KG1 (cell line): ENCODE data around the gene PIM3.

Experiments
- DNase-seq: peaks from one replicate; lab custom pipeline; 2025; lab: John Stamatoyannopoulos, UW

Gene PIM3

GRCh38 chr22:50001388-50002231 lies 41.0 kb downstream of the PIM3 start:
- DNase-seq, result no peak

- no peak for DNase-seq
Measured at GRCh38 chr22:50002791-50003190, 42.2 kb downstream of the PIM3 start.

- no peak for DNase-seq
Measured at GRCh38 chr22:50004918-50005317, 44.3 kb downstream of the PIM3 start.

GRCh38 chr22:50007057-50007511 lies 46.5 kb downstream of the PIM3 start:
- DNase-seq, result no peak

GRCh38 chr22:50008151-50009040 lies 47.8 kb downstream of the PIM3 start:
- DNase-seq, result no peak

GRCh38 chr22:50009251-50009650 lies 48.7 kb downstream of the PIM3 start:
- DNase-seq, result no peak

GRCh38 chr22:50009765-50010675 lies 49.4 kb downstream of the PIM3 start:
- DNase-seq, result no peak

- DNase-seq, result no peak
Measured at GRCh38 chr22:50010676-50011446, 50.3 kb downstream of the PIM3 start.

- DNase-seq, result no peak
Measured at GRCh38 chr22:50011447-50012210, 51.1 kb downstream of the PIM3 start.

GRCh38 chr22:50012211-50013181 lies 51.9 kb downstream of the PIM3 start, which contains the start of gene IL17REL:
TSS of gene IL17REL (minus strand) at chr22:50012765. CDS start at chr22:50012646, 119 bp downstream.
- DNase-seq, result no peak
